ENCODE measurements around the gene MRPL39.

DNA sequence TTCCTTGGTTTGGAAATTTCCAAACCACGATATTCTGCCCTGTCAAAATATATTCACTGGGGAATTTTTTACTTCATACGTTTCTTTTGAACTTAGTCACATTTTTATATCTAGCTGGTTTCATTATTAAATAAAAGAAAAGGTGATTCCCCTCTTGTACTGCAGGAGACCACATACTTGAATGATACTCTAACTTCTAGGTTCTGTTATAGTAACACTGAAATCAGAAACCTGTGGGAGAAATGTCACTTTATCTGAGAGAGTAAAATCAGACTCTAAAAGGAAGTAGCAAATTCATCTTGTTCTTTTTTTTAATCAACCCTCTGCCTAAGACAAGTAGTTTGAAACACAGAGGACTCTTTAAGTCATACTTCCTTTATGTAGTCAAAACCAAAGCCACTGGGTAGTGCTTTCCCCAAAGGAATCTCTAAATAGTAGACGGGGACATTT lies 34.4 kb downstream of the MRPL39 start:
- TF ChIP-seq MAZ (IDR thresholded peaks at IDR 0.05; ENCODE audit: borderline replicate concordance, low read depth, low read length), result no peak
- no peak for TF ChIP-seq CTCF (IDR thresholded peaks at IDR 0.05)
- TF ChIP-seq, protein P1, sequence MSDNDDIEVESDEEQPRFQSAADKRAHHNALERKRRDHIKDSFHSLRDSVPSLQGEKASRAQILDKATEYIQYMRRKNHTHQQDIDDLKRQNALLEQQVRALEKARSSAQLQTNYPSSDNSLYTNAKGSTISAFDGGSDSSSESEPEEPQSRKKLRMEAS (IDR thresholded peaks at IDR 0.05), result no peak
- no peak for TF ChIP-seq ESRRA (IDR thresholded peaks at IDR 0.05; ENCODE audit: borderline replicate concordance, low read length)
- no peak for TF ChIP-seq POLR2A (IDR thresholded peaks at IDR 0.05; ENCODE audit: low read length)
- no peak for TF ChIP-seq RFX5 (IDR thresholded peaks at IDR 0.05)
- no peak for TF ChIP-seq RCOR1 (IDR thresholded peaks at IDR 0.05; ENCODE audit: low read depth, low read length)
- no peak for TF ChIP-seq MAFK (IDR thresholded peaks at IDR 0.05; ENCODE audit: partially characterized antibody)
- TF ChIP-seq, protein P2, sequence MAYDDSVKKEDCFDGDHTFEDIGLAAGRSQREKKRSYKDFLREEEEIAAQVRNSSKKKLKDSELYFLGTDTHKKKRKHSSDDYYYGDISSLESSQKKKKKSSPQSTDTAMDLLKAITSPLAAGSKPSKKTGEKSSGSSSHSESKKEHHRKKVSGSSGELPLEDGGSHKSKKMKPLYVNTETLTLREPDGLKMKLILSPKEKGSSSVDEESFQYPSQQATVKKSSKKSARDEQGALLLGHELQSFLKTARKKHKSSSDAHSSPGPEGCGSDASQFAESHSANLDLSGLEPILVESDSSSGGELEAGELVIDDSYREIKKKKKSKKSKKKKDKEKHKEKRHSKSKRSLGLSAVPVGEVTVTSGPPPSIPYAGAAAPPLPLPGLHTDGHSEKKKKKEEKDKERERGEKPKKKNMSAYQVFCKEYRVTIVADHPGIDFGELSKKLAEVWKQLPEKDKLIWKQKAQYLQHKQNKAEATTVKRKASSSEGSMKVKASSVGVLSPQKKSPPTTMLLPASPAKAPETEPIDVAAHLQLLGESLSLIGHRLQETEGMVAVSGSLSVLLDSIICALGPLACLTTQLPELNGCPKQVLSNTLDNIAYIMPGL (CRISPR knock-in tag; IDR thresholded peaks at IDR 0.05; ENCODE audit: borderline replicate concordance), result no peak
- TF ChIP-seq, protein P3, sequence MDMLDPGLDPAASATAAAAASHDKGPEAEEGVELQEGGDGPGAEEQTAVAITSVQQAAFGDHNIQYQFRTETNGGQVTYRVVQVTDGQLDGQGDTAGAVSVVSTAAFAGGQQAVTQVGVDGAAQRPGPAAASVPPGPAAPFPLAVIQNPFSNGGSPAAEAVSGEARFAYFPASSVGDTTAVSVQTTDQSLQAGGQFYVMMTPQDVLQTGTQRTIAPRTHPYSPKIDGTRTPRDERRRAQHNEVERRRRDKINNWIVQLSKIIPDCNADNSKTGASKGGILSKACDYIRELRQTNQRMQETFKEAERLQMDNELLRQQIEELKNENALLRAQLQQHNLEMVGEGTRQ (IDR thresholded peaks at IDR 0.05), result no peak
